ENCODE results near the gene DTYMK. TPM values are rescaled to one million over a fixed set of nuclear protein-coding genes. Genes with fewer than 3 reads are reported as not detected.

Gene DTYMK
- polyA plus RNA-seq, 1 donor = 24.8 TPM

Other genes with a start within 250 kb of the DTYMK start
- 289 TPM for gene STK25, start 178.2 kb downstream of the DTYMK start, polyA plus RNA-seq (ENCODE audit: insufficient read length)
- 63.4 TPM for gene BOK, start 128.1 kb downstream of the DTYMK start, polyA plus RNA-seq (ENCODE audit: insufficient read length)
- 42.7 TPM for gene THAP4, start 49.7 kb downstream of the DTYMK start, polyA plus RNA-seq (ENCODE audit: insufficient read length)
- 51.9 TPM for gene ATG4B, start 49.1 kb downstream of the DTYMK start, polyA plus RNA-seq (ENCODE audit: insufficient read length)
- 25.0 TPM for gene ING5, start 15.2 kb upstream of the DTYMK start, polyA plus RNA-seq (ENCODE audit: insufficient read length)
- 24.9 TPM for gene D2HGDH, start 47.8 kb upstream of the DTYMK start, polyA plus RNA-seq (ENCODE audit: insufficient read length)
- gene GAL3ST2, start 90.0 kb upstream of the DTYMK start, polyA plus RNA-seq (ENCODE audit: insufficient read length) = 0.20 TPM
- gene NEU4, start 122.4 kb upstream of the DTYMK start, polyA plus RNA-seq (ENCODE audit: insufficient read length) = 7.0 TPM
- 0.13 TPM for gene PDCD1, start 172.1 kb upstream of the DTYMK start, polyA plus RNA-seq (ENCODE audit: insufficient read length)
- 0.08 TPM for gene RTP5, start 182.9 kb upstream of the DTYMK start, polyA plus RNA-seq (ENCODE audit: insufficient read length)